Measurements from ENCODE around the gene BIRC2.

Gene BIRC2

GRCh38 chr11:102411142-102411541, 64.1 kb downstream of the BIRC2 start:
- peaks cover 16% of the 10 kb centered on the region for H3K36me3 Mint-ChIP-seq
- ATAC-seq (ENCODE audit: low read depth) (no peak), DNase-seq (ENCODE audit: low spot score in 2 of 2) (no peak)
- H3K9me3 Mint-ChIP-seq: peaks cover 1% of the 10 kb centered on the region
- H3K27me3 Mint-ChIP-seq: no peaks in the 10 kb centered on the region
- no peak overlapping the region for H3K4me3 Mint-ChIP-seq
- no peak overlapping the region for H3K27ac Mint-ChIP-seq
- peaks cover 35% of the 10 kb centered on the region for H3K4me1 Mint-ChIP-seq

DNA sequence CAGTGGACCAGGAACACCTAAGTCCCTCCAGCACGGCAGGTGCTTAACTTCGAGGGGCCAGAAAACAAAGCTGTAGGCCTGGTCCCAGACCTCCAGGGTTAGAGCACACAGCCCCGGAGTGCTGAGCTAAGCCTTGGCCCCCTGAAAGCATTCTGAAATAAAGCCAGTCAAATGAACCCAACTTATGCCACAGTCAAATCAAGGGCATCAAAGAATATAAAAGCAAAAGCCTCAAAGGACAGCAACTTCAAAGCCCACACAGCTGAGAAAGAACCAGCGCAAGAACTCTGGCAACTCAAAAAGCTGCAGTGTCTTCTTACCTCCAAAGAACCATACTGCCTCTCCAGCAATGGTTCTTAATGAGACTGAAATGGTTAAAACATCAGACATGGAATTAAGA, 66.5 kb downstream of the BIRC2 start:
- no peaks in the 10 kb centered on the region for H3K27me3 Mint-ChIP-seq
- H3K4me1 Mint-ChIP-seq: peaks cover 41% of the 10 kb centered on the region
- H3K27ac Mint-ChIP-seq: no peak overlapping the region
- peaks cover 28% of the 10 kb centered on the region for H3K36me3 Mint-ChIP-seq
- H3K9me3 Mint-ChIP-seq: peaks cover 11% of the 10 kb centered on the region
- DNase-seq (ENCODE audit: low spot score in 2 of 2) (no peak), ATAC-seq (ENCODE audit: low read depth) (no peak)
- no peak overlapping the region for H3K4me3 Mint-ChIP-seq

GRCh38 chr11:102414559-102414958, 67.5 kb downstream of the BIRC2 start:
- ATAC-seq (ENCODE audit: low read depth): no peak
- Mint-ChIP-seq H3K27me3 (no peaks in the 10 kb centered on the region), H3K4me1 (peaks cover 41% of the 10 kb centered on the region), H3K9me3 (peaks cover 11% of the 10 kb centered on the region), H3K4me3 (no peak overlapping the region), H3K27ac (no peak overlapping the region), H3K36me3 (peaks cover 37% of the 10 kb centered on the region)
- no peak for DNase-seq (ENCODE audit: low spot score in 2 of 2)

DNA sequence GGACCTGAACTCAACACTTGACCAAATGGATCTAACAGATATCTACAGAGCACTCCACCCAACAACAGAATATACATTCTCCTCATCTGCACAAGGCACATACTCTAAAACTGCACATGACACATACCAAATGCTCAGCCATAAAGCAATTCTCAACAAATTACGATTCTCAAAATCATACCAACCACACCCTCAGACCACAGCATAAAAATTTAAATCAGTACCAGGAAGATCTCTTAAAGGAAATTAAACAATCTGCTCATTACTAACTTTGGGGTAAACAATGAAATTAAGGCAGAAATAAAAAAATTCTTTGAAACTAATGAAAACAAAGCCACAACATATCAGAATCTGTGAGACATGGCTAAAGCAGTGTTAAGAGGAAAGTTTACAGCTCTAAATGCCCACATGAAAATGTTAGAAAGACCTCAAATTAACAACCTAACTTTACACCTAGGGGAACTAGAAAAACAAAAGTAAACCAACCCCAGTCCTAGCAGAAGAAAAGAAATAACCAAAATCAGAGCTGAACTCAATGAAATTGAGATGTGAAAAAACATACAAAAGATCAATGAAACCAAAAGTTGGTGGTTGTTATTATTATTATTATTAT, 68.4 kb downstream of the BIRC2 start:
- no peak for DNase-seq (ENCODE audit: low spot score in 2 of 2)

DNA sequence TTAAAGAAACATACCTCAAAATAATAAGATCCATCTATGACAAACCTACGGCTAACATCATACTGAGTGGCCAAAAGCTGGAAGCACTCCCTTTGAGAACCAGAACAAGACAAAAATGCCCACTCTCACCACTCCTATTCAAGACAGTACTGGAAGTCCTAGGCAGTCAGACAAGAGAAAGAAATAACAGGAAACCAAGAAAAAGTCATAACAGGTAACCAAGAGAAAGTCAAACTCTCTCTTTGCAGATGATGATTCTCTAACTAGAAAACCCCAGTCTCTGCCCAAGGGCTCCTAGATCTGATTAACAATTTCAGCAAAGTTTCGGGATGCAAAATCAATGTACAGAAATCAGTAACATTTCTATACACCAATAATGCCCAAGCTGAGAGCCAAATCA, 70.0 kb downstream of the BIRC2 start:
- no peak for ATAC-seq (ENCODE audit: low read depth)
- Mint-ChIP-seq H3K4me3 (no peak overlapping the region), H3K27ac (peak overlapping the region; percentile 18), H3K27me3 (no peaks in the 10 kb centered on the region), H3K9me3 (peaks cover 11% of the 10 kb centered on the region), H3K36me3 (peaks cover 29% of the 10 kb centered on the region), H3K4me1 (peaks cover 34% of the 10 kb centered on the region)
- DNase-seq (ENCODE audit: low spot score in 2 of 2): no peak

More for the DNA sequence above, 68.4 kb downstream of the BIRC2 start:
- H3K4me3 Mint-ChIP-seq: peak overlapping the region; percentile 8
- no peak for ATAC-seq (ENCODE audit: low read depth)
- peaks cover 11% of the 10 kb centered on the region for H3K9me3 Mint-ChIP-seq
- peaks cover 39% of the 10 kb centered on the region for H3K4me1 Mint-ChIP-seq
- no peaks in the 10 kb centered on the region for H3K27me3 Mint-ChIP-seq
- H3K27ac Mint-ChIP-seq: peak overlapping the region; percentile 7
- H3K36me3 Mint-ChIP-seq: peaks cover 33% of the 10 kb centered on the region

- Mint-ChIP-seq H3K4me1 (peaks cover 35% of the 10 kb centered on the region), H3K36me3 (peaks cover 29% of the 10 kb centered on the region), H3K27me3 (no peaks in the 10 kb centered on the region), H3K4me3 (no peak overlapping the region), H3K27ac (peak overlapping the region; percentile 28), H3K9me3 (peaks cover 11% of the 10 kb centered on the region)
- DNase-seq (ENCODE audit: low spot score in 2 of 2) (no peak), ATAC-seq (ENCODE audit: low read depth) (no peak)
Observed at GRCh38 chr11:102419181-102419580, 72.2 kb downstream of the BIRC2 start.

DNA sequence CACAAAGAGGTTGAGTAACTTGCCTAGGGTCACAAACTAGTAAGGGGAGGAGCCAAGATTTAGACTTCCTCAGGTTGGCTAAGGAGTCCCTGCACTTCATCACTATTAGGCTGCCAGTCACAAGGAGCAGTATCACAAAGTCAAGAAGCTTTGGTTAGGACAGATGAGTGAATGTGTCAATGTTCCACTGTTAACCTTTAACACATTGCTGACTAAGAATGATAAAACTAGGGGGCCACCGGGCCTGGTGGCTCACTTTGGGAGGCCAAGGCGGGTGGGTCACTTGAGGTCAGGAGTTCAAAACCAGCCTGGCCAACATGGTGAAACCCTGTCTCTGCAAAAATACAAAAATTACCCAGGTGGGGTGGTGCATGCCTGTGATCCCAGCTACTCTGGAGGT, 73.5 kb downstream of the BIRC2 start:
- Mint-ChIP-seq H3K4me3 (no peak overlapping the region), H3K36me3 (peaks cover 27% of the 10 kb centered on the region), H3K9me3 (peaks cover 10% of the 10 kb centered on the region), H3K4me1 (peaks cover 23% of the 10 kb centered on the region), H3K27ac (no peak overlapping the region), H3K27me3 (no peaks in the 10 kb centered on the region)
- no peak for ATAC-seq (ENCODE audit: low read depth)
- DNase-seq (ENCODE audit: low spot score in 2 of 2): no peak

GRCh38 chr11:102421261-102421660, 74.2 kb downstream of the BIRC2 start:
- no peaks in the 10 kb centered on the region for H3K27me3 Mint-ChIP-seq
- H3K27ac Mint-ChIP-seq: no peak overlapping the region
- peaks cover 10% of the 10 kb centered on the region for H3K9me3 Mint-ChIP-seq
- no peak for DNase-seq (ENCODE audit: low spot score in 2 of 2)
- H3K4me3 Mint-ChIP-seq: no peak overlapping the region
- H3K36me3 Mint-ChIP-seq: peaks cover 25% of the 10 kb centered on the region
- ATAC-seq (ENCODE audit: low read depth): no peak
- H3K4me1 Mint-ChIP-seq: peaks cover 19% of the 10 kb centered on the region

DNA sequence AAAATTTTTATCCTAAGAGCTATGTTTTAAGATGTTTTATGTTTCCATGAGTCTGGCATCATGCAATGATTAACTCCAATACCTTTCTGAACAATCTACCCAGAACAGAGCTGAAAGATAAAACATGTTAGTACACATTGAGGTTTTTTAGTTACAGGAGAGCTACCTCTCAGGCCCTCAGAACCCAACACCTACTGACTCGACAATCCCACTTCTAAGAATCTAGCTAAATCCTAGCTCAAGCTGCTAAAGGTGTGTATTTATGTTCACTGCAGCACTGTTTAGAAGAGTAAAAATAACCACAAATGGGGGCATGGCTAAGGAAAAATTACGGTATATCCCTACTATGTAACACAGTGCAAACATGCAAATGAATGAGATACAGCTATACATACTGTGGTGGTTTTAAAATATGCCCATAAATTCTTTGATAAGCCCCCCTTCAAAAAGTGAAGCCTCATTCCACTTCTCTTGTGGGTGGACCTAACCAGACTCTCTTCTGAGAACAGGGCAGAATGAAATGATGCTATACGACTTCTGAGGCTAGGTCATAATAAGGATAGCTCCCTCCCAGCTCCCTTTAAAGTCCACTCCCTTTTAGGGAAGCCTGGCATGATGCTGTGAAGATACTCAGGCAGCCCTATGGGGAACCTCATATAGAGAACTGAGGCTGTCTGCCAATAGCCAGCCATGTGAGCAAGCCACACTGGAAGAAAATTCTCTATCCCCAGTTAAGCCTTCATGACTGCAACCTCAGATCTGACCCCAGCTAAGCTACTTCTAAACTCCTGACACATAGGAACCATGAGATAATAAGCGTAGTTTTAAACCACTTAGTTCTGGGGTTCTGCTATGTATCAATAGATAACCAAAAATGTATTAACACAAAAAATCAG, 76.1 kb downstream of the BIRC2 start:
- H3K36me3 Mint-ChIP-seq: peaks cover 20% of the 10 kb centered on the region
- H3K4me3 Mint-ChIP-seq: no peak overlapping the region
- ATAC-seq (ENCODE audit: low read depth) (no peak), DNase-seq (ENCODE audit: low spot score in 2 of 2) (no peak)
- peaks cover 11% of the 10 kb centered on the region for H3K4me1 Mint-ChIP-seq
- peak overlapping the region; percentile 71 for H3K27ac Mint-ChIP-seq
- H3K9me3 Mint-ChIP-seq: no peaks in the 10 kb centered on the region
- H3K27me3 Mint-ChIP-seq: no peaks in the 10 kb centered on the region

DNA sequence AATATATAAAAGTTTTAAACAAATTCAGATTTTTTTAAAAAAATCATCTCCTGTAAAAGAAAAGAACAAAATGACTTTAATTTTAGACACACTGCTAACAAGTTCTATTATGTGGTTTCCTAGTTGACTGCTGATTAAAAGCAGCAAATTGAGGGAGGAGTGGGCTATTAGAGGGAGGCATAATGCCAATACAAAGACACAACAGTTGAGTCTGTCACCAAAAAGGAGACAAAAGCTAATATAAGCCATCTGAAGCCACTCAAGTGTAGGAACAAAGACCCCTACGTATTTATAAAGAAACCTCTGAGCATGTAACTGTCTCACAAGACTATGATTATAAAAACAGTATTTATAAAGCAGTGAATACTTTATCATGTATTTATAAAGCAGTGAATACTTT, 76.9 kb downstream of the BIRC2 start:
- Mint-ChIP-seq H3K4me1 (peaks cover 11% of the 10 kb centered on the region), H3K27me3 (no peaks in the 10 kb centered on the region), H3K4me3 (no peak overlapping the region), H3K27ac (no peak overlapping the region), H3K9me3 (no peaks in the 10 kb centered on the region), H3K36me3 (peaks cover 13% of the 10 kb centered on the region)
- ATAC-seq (ENCODE audit: low read depth) (no peak), DNase-seq (ENCODE audit: low spot score in 2 of 2) (no peak)

GRCh38 chr11:102426000-102426399, 79.0 kb downstream of the BIRC2 start:
- H3K27me3 Mint-ChIP-seq: no peaks in the 10 kb centered on the region
- H3K4me3 Mint-ChIP-seq: no peak overlapping the region
- peak overlapping the region; percentile 74 for H3K27ac Mint-ChIP-seq
- no peak for DNase-seq (ENCODE audit: low spot score in 2 of 2)
- no peaks in the 10 kb centered on the region for H3K9me3 Mint-ChIP-seq
- peaks cover 12% of the 10 kb centered on the region for H3K36me3 Mint-ChIP-seq
- ATAC-seq (ENCODE audit: low read depth): no peak
- peaks cover 28% of the 10 kb centered on the region for H3K4me1 Mint-ChIP-seq

GRCh38 chr11:102426570-102426969, 79.6 kb downstream of the BIRC2 start:
- Mint-ChIP-seq H3K9me3 (no peaks in the 10 kb centered on the region), H3K27me3 (no peaks in the 10 kb centered on the region), H3K4me3 (no peak overlapping the region), H3K27ac (no peak overlapping the region), H3K4me1 (peaks cover 31% of the 10 kb centered on the region), H3K36me3 (peaks cover 12% of the 10 kb centered on the region)
- DNase-seq (ENCODE audit: low spot score in 2 of 2): no peak
- ATAC-seq (ENCODE audit: low read depth): no peak

DNA sequence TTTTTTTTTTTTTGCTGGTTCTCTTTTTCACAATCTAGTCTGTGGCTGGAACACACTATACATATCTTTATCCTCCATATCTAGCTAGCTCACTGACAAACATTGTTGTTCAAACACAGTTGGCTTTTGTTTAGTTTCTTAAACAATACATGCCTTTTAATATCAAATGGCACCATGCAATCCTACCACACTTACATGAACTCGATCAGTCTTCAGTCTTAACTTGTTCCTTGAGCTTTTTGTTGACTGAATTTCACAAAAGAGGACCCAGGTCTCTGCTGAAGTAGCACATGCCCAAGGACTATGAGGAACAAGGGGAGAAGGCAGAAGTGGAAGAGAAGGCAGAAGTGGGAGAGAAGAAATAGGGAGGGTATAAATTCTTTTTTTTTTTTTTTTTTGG, 80.1 kb downstream of the BIRC2 start:
- Mint-ChIP-seq H3K9me3 (peaks cover 2% of the 10 kb centered on the region), H3K27ac (no peak overlapping the region), H3K4me3 (no peak overlapping the region), H3K4me1 (peaks cover 36% of the 10 kb centered on the region), H3K27me3 (no peaks in the 10 kb centered on the region), H3K36me3 (peaks cover 16% of the 10 kb centered on the region)
- ATAC-seq (ENCODE audit: low read depth) (no peak), DNase-seq (ENCODE audit: low spot score in 2 of 2) (no peak)

Data from memory B cell (primary cell).